Fibroblast of mammary gland (primary cell): Measurements from ENCODE around the gene CACNA2D2.
A peak's percentile ranks its signal among the peaks of the same experiment; 100 is the strongest.

ENCODE experiments used
- DNase-seq: peaks from one replicate; pipeline ENCODE4 v3.0.0-alpha.2; 2010; ENCODE audit warnings: low read depth
- H3K4me3 ChIP-seq: 2 replicates; pipeline ENCODE4 v1.5.1; 2011; ENCODE audit warnings: low read depth, mild to moderate bottlenecking, low read length, moderate library complexity; ENCODE audit not compliant: control insufficient read depth
- TF ChIP-seq, protein P1 (sequence below): conservative IDR thresholded peaks from 2 replicates; pipeline ENCODE4 v1.5.1; 2011; ENCODE audit warnings: low read depth, low read length, inconsistent platforms; ENCODE audit not compliant: control insufficient read depth, insufficient read depth

Gene CACNA2D2

DNA sequence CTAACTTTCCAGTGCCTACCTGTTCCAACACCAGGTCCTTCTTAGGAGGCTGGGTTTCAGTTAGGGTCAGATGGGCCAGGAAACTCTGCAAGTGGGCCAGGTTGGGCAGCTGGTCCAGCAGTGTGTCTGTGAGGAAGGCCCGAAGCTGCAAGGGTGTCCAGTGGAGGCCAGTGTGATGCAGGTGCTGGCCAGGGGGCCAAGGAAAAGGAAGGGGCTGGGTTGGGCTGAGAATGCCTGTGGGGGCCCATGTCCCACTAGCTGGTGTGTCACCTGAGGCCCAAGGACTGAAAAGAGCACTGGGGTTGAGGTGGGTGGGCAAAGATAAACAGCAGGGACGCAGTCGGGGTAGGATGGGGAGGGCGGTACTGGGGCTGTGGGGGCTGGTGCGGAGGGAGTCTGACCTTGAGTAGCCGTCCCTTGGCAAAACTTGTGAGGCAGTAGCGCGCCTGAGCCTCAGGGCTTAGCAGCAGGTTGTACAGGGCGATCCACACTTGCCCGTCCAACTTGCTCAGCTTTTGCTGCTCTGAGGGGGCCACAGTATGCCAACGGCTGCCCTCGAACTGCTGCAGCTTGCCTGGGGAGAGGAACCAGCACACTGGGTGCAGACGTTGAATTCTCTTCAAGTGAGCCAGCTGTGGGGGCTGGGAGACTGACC lies 161.3 kb downstream of the CACNA2D2 start:
- TF ChIP-seq, protein P1, sequence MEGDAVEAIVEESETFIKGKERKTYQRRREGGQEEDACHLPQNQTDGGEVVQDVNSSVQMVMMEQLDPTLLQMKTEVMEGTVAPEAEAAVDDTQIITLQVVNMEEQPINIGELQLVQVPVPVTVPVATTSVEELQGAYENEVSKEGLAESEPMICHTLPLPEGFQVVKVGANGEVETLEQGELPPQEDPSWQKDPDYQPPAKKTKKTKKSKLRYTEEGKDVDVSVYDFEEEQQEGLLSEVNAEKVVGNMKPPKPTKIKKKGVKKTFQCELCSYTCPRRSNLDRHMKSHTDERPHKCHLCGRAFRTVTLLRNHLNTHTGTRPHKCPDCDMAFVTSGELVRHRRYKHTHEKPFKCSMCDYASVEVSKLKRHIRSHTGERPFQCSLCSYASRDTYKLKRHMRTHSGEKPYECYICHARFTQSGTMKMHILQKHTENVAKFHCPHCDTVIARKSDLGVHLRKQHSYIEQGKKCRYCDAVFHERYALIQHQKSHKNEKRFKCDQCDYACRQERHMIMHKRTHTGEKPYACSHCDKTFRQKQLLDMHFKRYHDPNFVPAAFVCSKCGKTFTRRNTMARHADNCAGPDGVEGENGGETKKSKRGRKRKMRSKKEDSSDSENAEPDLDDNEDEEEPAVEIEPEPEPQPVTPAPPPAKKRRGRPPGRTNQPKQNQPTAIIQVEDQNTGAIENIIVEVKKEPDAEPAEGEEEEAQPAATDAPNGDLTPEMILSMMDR: no peak
- H3K4me3 ChIP-seq: peak overlapping the region; percentile 79
- DNase-seq: no peak

DNA sequence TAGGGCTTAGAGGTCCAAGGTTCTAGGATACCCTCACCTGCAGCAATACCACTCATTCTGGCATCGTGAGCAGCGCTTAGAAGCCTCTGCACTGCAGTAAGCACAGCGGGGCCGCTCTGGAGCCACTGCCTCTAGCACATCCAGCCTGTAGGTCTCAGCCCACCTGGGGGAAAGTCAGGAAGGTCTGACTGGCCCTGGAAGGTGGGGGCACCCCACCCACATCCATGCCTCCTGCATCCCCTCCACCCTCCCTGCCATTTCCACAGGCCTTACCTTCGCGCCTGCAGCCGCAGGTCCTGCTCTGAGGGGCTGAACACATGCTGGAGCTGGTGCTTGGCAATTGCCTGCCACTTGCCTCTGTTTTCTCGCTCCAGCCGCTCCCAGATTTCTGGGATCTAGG lies 161.9 kb downstream of the CACNA2D2 start:
- TF ChIP-seq, protein P1: no peak
- H3K4me3 ChIP-seq: peak overlapping the region; percentile 79
- DNase-seq: no peak

- peak; percentile 66 for DNase-seq
- H3K4me3 ChIP-seq: peak within 1 kb of the TSS; percentile 79
- TF ChIP-seq, protein P1: no peak
These were observed 162.7 kb downstream of the CACNA2D2 start, which contains the start of gene RASSF1 for GRCh38 chr3:50340448-50341329. TSS of gene RASSF1 (minus strand) at chr3:50340836. CDS start at chr3:50340805, 31 bp downstream.

DNA sequence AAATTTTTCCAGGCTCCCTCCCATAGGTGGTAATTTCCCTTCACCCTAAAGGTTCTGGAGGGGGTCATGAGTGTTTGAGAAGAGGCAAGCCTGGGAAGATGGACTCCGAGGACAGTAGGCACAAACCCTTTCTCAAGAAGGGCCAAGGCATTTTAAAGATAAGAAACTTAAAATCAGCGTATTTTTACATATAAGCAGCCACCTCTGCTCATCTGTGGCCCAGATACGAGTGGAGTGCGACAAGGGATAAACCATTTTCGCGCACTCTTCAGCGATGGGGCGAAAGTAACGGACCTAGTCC lies 163.3 kb downstream of the CACNA2D2 start:
- DNase-seq: no peak
- TF ChIP-seq, protein P1: no peak
- peak overlapping the region; percentile 79 for H3K4me3 ChIP-seq

DNA sequence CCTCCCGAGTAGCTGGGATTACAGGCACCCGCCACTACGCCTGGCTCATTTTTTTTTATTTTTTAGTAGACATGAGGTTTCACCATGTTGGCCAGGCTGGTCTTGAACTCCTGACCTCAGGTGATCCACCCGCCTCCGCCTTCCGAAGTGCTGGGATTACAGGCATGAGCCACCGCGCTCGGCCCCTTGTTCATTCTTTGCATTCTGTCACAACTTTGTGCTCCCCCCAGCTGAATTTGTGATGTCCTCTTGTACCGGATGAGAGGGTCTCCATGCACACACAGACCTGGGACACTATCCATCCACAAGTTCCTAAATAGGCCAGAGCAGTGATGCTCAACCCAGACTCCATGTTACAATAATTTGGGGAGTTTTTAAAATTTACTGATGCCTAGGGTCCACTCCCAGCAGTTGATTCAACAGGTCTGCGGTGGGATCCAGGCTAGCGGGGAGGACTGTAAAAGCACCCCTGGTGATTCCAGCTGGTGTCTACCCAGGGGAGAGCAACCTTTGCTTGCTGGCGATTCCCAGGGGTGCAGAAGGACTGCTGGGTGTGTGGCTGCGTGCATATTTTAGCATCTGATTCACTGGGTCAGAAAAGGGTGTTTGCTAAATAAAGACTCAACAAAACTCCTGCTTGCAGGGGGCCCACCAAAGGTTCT lies 163.8 kb downstream of the CACNA2D2 start:
- H3K4me3 ChIP-seq: peak overlapping the region; percentile 79
- TF ChIP-seq, protein P1: no peak
- DNase-seq: peak; percentile 65

GRCh38 chr3:50338965-50339364 lies 164.5 kb downstream of the CACNA2D2 start:
- TF ChIP-seq, protein P1: no peak
- peak overlapping the region; percentile 79 for H3K4me3 ChIP-seq
- no peak for DNase-seq
